GM21447 (cell line): ENCODE measurements around the gene SEL1L2.
A peak's percentile ranks its signal among the peaks of the same experiment; 100 is the strongest.

Experiments used
- ATAC-seq: cut with Tn5 transposase; IDR thresholded peaks from one replicate; pipeline ENCODE4 v1.9.1; 2021; ENCODE audit not compliant: unreplicated experiment

The SEL1L2 gene

GRCh38 chr20:13819885-13820645 is 170.3 kb downstream of the SEL1L2 start:
- ATAC-seq: peak; percentile 86

GRCh38 chr20:13817342-13817741 is 173.1 kb downstream of the SEL1L2 start:
- no peak for ATAC-seq

GRCh38 chr20:13816757-13817156 is 173.7 kb downstream of the SEL1L2 start:
- no peak for ATAC-seq

GRCh38 chr20:13814672-13815071 is 175.7 kb downstream of the SEL1L2 start:
- no peak for ATAC-seq

- no peak for ATAC-seq
These were observed 176.5 kb downstream of the SEL1L2 start for GRCh38 chr20:13813910-13814309.

GRCh38 chr20:13810446-13810845 is 180.0 kb downstream of the SEL1L2 start:
- ATAC-seq: no peak

- ATAC-seq: no peak
These were observed 180.6 kb downstream of the SEL1L2 start for GRCh38 chr20:13809855-13810254.

- ATAC-seq: no peak
These were observed 181.0 kb downstream of the SEL1L2 start for GRCh38 chr20:13809373-13809772.

GRCh38 chr20:13800728-13801134 is 189.7 kb downstream of the SEL1L2 start:
- ATAC-seq: no peak

GRCh38 chr20:13799974-13800373 is 190.4 kb downstream of the SEL1L2 start:
- no peak for ATAC-seq
